HG02588 (cell line): ENCODE measurements around the gene METTL23.

Source experiments
- ATAC-seq: cut with Tn5 transposase; IDR thresholded peaks from one replicate; pipeline ENCODE4 v1.9.1; 2021; ENCODE audit warnings: mild to moderate bottlenecking, moderate library complexity; ENCODE audit not compliant: unreplicated experiment

Gene METTL23, protein sequence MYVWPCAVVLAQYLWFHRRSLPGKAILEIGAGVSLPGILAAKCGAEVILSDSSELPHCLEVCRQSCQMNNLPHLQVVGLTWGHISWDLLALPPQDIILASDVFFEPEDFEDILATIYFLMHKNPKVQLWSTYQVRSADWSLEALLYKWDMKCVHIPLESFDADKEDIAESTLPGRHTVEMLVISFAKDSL

DNA sequence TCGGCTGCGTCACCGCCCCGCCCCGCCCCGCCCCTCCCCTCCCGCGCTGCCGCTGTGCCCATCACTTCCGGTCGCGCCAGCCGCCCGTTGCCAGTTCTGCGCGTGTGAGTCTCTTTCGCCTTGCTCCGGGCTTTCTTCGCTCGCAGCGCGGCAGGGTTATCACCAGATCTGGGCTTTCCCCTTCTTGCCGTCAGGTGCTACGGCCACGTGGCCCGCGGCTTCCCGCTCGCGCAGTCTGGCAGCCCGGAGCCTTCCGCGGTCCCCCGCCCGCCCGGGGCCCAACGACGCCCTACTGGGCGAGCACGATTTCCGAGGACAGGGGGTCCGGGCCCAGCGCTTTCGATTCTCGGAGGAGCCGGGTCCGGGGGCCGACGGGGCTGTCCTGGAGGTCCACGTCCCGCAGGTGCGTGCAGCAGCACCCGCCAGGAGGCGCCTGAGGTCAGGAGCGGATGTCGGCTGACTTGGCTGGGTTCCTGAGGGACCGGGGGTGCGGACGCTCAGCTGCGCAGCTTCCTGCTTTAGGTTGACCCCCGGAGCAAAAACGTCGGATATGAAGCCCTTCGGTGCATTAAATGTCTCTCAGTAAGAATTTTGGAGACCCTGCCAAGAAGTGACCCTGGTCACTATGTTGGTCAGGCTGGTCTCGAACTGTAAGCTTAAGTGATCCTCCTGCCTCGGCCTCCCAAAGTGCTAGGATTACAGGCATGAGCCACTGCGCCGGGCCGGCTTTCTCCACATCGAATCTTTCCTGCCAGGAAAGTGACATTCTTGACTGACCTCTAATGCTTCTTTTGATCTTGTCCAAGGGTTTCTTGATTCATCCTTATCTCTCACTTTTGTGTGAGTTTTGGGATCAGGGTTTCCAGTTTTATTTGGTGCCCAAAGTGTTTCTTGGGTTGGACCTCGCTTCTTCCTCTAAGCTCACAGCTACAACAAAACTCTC lies at the start of gene METTL23:
Gene METTL23, plus strand, starts transcription at position 64 of the 943 bp plus-strand sequence. CDS start 2,872 bp downstream, outside the sequence.
- peak; percentile 34 for ATAC-seq

DNA sequence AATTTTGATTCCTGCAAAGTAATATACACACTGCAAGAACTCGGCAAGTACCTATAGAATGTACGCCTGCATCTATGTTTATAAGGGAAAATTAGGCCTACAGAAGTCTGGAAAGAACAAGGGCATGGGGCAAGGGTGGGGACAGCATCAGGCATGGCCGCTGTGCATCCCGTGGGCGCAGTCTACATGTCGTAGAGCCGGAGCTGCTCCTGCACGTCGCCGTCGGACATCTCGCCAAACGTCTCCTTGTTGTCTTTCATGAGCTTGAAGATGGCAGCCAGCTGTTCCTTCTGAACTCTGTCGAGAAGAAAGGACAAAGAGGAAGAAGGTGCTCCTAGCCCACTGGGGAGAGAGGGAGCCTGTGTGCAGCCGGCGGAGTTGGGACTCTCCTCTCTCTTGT lies 49.2 kb upstream of the METTL23 start:
- no peak for ATAC-seq

DNA sequence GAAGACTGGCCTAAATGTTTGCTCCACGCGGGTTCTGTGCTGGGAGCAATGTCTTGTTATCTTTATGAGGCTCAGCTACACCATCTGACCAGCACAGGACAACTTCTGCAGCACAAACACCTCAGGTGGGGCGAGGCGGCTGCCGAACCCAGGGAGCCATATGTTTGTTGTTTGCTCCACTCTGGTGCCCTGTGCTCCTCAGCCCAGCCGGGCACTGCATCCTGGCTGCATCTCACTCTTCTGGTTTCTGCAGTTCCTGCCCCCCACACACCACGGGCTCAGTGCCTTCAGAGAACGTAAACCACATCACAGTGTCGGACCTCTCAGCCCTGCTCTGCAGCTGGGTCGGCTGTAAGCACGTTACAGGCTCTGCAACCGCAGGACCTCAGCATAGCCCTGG lies 48.3 kb upstream of the METTL23 start:
- ATAC-seq, result no peak

DNA sequence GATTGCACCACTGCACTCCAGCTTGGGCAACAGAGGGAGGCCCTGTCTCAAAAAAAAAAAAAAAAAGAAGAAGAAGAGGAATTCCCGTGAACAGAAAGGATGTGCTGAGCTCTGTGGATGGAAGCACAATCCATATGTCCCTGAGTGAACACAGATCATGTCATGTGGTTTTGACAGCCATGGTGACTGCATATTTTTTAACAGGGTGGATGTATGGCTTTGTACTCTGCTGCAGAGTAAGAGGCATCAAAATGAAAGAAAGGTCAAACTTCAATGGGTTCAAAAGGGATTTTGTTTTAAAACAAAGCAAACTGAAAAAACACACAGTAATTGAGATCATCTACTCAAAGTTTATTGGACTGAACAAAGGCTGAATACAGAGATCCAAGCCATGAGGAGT lies 47.4 kb upstream of the METTL23 start:
- no peak for ATAC-seq

DNA sequence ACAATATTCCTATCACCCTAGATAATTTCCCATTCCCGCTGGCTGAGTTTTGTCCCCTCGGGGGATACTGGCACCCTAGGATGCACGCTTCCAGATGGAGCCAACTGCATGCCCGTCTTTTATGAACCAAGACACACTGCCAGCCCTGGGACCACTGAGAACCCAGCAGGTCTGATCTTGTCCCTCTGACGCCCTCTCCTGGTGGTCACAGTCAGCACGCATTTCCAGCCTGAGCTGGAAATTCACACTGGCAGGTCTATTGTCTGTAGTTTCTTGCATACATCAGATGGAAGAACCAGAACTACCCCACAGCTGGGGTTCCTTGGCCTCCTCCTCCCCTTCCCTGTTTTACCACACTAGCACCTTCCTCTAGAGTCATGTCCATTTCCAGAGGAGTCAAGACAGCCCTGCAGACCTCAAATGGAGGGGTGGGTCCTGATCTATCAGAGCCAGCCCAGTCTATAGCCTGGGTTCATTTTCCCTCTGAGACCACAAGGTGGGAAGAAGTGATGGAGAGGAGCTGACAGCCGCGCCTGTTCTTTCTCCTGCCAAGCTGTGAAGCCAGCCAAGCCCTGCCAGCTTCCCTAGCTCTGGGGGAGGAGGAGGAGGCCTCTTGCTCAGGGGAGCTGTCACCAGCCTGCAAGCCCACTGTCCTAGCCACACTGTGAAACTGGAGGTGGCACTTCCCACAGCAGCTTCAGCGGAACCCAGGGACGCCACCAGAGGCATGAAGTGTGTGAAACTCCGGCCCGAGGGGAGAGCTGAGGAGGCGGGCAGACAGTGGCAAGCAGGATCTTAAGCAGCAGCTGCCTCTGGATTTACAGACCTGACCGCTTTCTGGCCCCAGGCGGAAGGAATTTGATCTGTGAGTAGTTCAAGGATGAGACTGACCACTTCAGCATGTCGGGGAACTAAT lies 45.2 kb upstream of the METTL23 start:
- ATAC-seq, result no peak

DNA sequence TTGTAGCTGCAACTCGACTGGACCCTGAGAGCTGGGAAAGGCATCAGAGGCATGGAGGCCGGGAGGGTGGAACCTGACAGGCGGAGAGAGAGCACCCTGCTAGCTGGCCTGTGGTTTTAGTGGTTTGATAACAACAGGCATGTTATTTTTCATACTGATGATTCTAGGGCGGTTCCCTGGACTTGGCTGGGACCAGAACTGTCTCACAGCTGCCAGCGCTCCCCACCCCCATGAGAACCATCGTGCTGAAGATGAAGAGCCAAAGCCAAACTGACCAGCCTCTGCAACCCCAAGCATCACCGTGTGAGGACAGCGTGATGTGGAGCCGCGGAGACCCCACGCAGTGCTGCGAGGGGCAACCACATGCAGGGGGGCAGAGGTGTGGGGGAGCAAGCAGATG lies 44.3 kb upstream of the METTL23 start:
- ATAC-seq, result no peak

DNA sequence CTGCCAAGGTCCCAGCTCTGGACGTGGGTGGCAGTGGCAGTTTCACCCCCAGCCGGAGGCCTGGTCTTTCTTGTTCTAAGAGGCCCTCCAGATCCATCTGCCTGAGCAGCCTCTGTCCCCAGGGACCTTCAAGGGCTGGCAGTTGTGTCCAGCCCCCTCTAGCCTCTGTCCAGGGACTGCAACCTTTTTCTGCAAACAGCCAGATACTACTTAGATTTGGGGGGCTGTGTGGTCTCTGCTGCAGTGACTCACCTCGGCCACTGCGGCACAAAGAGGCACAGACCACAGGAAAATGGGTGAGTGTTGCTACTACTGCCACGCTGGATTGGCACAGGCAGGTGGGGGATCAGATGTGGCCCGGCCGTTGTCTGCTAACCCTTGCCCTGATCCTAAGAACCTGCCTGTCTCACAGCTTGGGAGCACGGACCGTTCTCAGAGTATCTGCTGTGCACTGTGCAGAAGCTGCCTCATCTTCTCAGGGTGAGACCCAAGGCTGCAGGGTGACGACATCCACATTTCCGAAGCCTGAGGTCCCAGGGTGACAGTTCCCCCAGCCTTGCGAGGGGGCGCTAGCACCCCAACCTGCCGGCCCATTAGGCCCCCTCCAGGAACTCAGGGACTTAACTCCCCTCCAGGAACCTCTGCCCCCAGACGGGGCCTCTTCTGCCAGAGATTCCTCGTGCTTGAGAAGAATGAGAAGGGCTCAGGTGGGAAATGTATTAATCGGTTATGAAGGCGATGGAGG lies 43.5 kb upstream of the METTL23 start:
- no peak for ATAC-seq

DNA sequence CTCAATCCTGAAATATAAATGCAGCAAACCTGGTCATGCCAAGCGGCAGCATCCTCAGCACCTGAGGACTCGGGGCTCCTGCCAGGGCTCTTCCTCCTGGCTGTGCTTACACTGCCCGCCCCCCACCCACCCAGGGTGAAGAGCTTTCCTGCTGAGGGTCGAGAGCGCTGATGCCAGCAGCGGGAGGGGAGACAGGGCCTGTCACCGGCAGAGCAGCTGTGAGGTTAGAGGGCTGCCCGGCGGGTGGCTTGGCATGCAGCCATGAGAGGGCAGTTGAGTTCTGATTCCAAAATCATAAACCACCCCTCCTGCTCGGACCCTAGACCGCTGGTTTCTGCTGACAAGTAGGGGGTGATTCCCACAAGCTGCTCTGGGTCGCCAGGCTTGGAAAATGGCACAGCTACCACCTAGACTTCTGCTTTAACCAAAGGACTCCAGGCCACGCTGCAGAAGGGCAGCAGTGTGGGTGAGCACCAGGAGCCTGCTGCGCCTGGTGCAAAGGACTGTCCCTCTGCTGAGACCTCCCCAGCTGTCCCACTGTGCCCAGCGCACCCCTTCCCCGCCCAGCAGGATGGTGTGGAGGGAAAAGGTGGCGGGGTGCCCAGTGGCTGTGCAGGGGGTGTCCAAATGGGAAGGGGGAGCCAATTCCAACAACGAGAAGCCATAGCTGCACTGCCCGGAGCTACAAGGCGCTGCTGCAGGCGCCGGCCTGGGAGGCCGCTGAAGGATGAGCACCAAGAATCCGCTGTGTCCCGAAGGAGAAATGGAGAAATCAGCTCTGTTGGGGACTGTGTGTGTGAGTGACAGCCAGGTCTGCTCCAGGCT lies 42.5 kb upstream of the METTL23 start:
- ATAC-seq, result no peak

DNA sequence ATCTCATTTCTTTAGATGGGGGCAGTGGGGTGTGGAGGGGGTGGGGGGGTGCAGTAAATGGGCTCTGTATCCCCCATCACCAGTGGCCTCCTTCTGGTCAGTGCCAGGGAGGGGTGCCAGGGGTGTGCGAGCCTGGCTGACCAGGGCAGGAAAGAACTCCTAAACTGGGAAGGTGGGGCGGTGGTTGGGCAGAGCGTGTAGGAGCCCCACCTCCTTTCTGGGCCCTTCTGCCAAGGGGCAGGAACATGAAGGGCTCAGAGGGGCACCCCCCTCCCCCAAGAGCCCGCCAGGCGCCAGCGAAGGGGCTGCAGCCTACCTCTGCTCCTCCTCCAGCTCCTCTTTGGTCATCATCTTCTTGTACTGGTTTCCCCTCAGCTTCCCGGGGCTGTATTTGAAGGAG lies 41.9 kb upstream of the METTL23 start:
- no peak for ATAC-seq

DNA sequence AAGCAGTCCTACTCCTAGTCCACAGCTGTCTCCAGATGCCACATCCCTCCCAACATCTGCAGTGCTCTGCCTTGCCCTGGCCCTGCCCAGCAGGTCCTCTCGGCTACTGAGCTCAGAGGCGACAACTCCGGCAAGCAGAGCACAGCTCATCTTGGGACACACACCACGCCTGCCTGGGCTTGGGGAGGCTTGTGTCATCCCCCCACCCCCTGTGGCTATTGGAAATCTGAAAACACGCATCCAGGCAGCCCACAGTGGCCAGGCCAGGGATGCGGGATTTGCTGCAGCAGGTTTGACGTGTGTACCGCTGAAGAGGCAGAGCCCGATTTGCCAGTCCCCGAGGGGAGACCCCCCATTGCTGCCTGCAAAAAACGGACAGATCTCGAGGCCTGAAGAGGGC lies 41.3 kb upstream of the METTL23 start:
- ATAC-seq, result no peak

DNA sequence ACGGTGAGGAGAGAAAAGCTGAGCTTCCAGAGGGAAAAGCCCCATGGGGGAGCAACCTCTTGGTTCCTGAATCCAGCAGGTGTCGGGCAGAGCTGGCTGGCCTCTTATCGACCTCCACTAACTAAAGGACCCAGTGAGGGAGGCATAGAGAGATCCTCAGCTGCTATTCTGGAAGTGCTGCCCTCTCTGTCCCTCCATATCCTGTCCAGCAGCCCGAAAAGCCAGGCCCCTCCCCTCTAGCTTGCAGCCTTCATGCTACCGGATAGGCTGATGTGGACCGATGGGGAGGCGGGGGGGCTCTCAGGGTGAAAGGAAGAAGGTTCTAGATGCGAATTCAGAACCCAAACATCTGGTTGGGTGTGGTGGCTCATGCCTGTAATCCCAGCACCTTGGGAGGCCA lies 40.8 kb upstream of the METTL23 start:
- ATAC-seq, result no peak

DNA sequence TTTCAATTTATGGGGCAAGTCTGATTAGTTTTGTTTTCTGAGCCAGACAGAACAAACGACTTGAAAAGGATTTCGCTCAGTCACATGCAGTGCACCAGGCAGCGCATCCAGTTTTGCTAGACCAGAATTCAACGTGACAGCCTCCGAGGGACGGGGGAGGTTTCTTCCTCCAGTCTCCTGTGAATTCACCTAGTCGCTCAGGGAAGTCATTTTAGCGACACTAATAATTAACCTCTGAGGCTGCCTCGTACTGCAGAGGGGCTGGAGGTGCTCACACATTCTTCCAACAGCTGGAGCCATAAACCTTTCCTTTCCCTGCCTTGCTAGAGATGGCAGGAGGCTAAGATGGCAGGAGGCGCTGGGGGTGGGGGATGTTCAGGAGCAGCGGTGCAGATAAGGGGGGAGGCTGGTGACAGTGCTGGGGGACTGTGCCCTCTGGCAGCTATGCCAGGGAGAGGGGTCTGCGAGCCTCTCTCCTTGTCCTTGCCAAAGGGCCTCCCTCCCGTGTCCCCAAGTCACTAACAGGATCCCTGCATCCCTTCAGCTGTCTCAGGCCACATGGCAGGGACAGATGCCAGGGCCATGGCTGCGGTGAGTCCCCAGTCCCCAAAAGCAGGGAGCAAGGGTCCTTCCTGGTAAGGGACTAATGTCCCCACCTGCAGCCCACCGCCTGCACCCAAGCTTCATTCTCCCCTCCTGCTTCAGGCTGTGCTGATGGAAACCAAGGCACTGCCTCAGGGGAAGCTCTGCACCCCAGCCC lies 39.9 kb upstream of the METTL23 start:
- ATAC-seq, result no peak

DNA sequence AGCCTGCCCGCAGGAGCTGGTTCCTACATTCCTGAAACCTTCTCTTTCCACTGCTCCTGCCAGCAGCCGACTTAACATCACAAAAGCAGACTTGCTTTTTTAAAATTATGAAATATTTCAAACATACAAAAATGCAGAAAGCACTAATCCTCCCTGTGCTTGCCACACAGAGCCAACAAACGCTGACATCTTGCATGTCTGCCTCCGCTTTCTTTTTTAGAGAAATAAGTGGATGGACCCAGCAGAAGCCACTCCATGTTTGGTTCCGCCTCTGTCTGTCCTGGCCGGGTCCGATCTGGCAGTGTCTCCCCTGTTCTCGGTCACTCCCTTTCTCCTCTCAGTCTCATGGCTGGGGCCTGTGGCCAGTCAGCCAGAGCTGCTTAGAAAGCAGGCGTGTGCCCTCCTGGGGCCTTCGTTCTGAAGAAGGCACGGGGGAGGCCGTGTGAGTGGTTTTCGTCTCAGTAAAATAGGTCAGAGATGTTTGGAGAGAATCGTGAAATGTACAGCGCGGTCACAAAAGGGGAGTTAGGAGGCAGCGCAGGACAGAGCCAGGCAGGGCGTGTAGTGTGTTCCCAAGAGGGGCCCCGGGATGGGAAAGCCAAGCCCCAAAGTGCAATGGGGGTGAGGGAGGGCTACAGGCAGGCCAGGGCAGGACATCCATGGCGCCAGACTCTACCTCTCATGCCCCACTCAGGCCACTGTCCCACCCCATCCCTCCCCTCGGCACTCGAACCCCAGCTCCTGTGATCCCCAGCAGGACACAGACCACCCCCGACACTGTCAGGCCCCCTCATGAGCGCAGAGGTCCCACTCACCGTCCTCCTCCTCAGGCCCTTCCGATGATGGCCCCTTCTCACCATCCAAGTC lies 39.1 kb upstream of the METTL23 start:
- no peak for ATAC-seq

DNA sequence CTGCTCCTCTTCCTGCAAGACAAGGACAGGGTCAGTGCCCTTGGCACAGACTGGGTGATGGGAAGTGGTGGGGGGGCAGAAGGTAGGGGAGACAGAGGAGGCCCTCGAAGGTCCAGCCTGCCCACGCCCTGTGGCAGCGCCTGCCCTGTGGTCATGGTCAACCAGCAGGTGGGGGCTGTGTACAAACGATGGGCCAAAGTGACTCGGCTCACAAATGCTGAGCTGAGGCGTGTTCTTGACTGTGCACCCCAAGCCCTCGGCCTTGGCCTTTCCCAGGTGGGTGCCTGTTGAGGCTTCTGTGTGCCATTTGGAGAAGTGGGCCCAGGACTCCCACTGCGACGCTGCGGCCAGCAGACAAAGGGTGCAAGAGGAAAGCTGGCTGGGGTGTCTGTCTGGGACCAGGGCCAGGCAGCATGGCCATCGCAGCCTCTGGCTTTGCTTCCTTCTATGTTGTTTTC lies 38.4 kb upstream of the METTL23 start:
- ATAC-seq, result no peak

DNA sequence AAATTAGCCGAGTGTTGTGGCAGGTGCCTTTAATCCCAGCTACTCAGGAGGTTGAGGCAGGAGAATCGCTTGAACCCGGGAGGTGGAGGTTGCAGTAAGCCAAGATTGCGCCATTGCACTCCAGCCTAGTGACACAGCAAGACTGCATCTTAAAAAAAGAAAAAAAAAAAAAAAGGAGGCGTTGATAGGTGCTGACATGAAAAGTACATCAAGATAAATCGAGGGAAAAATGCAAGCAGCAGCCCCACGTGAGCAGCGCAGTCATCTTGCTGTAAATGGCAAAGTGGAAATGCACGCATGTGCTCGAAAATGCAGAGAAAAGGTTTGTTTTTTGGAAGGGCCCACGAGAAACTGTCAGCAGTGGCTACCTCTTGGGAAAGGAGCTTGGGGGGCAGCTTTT lies 36.8 kb upstream of the METTL23 start:
- ATAC-seq, result no peak

DNA sequence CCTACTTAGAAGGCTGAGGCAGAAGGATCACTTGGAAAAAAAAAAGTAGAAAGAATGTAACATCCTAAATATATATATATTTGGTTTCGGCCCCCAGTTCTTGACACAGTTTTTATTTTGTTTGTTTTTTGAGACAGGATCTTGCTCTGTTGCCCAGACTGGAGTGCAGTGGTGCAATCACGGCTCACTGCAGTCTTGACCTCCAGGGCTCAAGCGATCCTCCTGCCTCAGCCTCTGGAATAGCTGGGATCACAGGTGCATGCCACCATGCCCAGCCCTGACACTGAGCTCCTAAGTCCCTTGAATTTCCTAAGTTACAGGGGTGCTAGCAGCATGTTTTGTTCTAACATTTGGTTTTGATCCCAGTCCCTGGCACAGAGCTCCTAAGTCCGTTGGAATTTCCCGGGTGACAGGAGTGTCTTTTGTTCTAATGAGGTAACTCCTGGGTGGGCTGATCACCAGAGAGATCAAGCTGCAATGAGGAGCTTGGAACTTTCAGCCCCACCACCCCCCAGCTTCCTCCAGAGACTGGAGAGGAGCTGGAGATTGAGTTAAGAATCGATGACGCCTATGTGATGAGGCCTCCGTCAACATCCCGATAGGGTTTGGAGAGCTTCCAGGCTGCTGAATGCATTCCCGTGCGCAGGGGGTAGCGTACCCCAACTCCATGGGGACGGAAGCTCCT lies 35.9 kb upstream of the METTL23 start:
- ATAC-seq, result no peak
